Posterior vena cava (tissue), 2 donors: ENCODE results near the gene SUPT16H. TPM values are rescaled to one million over a fixed set of nuclear protein-coding genes. Genes with fewer than 3 reads are reported as not detected.
"Not testable (repeated sequence)": the region's sequence is repeated elsewhere in the genome, so short reads cannot be mapped to it uniquely, and the experiment has no call there.

Experiments used
- DNase-seq: peaks from one replicate; pipeline ENCODE4 v3.0.0-alpha.2; 2020; ENCODE audit warnings: low spot score
- intact Hi-C, 2 donors: fragments of 100-400 bp; cut with DNase I; formaldehyde crosslinking; loops; one replicate each; pipeline versions ENCODE4 v1.14.1 to v1.14.2; 2022 to 2023
- total RNA-seq, 2 donors: library from RNA; stranded (reverse); fragmentation: NEBNext Ultra II Directional; extraction: Animal tissue kit (Norgen Biotek cat#: 25700); gene quantifications; one replicate each; pipeline ENCODE4 v1.2.1, GENCODE V29; 2021
- donor health status: DM: yes; HTN: yes; CAD: no.
- donor health status: DM: yes; HTN: yes; CAD: no.

Gene SUPT16H
- total RNA-seq, 2 donors from 2014 or later: 47.9 to 56.5 TPM

DNA sequence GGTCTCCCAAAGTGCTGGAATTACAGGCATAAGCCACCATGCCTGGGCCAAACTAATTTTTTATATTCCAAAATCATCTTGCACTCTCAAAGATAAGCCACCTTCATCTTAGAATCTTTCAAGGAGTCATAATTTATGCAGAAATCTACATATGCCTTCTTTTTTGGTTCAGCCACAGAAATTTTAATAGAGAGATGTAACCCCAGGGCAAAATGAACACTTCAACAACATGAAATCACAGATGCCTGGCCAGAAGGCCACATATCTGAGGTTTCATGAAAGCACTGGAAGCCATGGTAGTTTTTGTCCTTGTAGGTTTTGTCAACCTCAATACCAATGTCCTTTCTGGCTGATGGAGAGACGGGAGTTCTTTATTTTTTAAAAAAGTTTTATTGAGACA, 9.8 kb downstream of the SUPT16H start:
- no peak for DNase-seq
- intact Hi-C loops: no loop called here

DNA sequence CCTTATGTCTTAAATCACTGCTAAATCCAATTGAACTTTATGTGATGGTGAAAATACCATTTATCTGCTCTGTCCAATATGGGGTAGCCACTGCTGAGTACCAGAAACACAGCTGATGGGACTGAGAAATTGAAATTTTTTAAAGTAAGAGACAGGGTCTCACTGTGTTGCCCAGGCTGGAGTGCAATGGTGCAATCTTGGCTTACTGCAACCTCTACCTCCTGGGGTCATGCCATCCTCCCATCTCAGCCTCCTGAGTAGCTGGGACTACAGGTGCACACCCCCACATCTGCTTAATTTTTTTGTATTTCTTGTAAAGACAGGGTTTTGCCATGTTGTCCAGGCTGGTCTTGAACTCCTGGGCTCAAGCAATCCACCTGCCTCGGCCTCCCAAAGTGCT, 11.0 kb downstream of the SUPT16H start:
- DNase-seq, intact Hi-C loops: not testable (repeated sequence)

GRCh38 chr14:21369949-21370679, 13.7 kb downstream of the SUPT16H start:
- DNase-seq: no peak
- intact Hi-C loops: no loop called here

GRCh38 chr14:21367582-21368144, 16.2 kb downstream of the SUPT16H start:
- DNase-seq: no peak
- intact Hi-C loops: no loop called here

- intact Hi-C loops: no loop called here
- no peak for DNase-seq
Measured at GRCh38 chr14:21356511-21356910, 27.3 kb downstream of the SUPT16H start.

- DNase-seq: no peak
- intact Hi-C loops: no loop called here
Measured at GRCh38 chr14:21352587-21352986, 31.2 kb downstream of the SUPT16H start.

DNA sequence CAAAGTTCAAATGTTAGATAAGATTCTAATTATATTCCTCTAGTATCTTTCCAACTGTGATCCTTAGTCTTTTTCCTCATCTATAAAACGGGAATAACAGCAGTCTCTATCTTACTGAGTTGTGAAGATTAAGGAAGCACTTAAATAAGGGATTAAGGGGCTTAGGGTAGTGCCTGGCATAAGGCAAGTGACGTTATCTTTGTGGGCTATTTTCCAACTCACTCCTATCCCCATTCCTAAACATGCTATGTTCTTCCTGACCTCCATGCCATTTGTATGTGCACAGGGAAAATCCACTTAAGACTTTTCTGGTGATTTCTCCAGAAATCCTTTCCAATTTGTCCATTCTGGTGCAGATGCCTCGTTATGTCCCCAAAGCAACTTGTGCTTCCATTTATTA, 33.3 kb downstream of the SUPT16H start:
- intact Hi-C loops: no loop called here
- no peak for DNase-seq

GRCh38 chr14:21347201-21347600, 36.6 kb downstream of the SUPT16H start:
- intact Hi-C loops: no loop called here
- no peak for DNase-seq

GRCh38 chr14:21346532-21347135, 37.2 kb downstream of the SUPT16H start:
- intact Hi-C loops: no loop called here
- no peak for DNase-seq

DNA sequence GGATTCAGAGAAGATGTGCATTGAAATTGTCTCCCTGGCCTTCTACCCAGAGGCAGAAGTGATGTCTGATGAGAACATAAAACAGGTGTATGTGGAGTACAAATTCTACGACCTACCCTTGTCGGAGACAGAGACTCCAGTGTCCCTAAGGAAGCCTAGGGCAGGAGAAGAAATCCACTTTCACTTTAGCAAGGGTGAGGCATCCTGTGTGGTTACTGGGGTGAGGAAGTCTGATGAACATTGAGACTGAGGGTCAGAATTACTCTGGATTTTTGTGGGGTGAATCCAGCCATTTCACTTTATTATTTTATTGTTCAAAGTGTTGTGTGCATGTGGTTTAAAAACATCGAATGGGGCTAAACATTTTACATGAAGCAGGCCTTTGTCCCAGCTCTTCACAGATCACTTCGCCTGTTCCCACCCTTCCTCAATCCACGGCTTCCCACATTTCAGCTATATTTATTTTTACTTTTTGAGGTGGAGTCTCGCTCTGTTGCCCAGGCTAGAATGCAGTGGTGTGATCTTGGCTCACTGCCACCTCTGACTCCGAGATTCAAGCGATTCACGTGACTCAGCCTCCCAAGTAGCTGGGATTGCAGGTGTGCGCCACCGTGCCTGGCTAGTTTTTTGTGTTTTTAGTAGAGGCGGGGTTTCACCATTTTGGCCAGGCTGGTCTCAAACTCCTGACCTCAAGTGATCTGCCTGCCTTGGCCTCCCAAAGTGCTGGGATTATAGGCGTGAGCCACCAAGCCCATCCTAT, 40.6 kb downstream of the SUPT16H start:
- DNase-seq: no peak
- intact Hi-C loops: no loop called here

GRCh38 chr14:21334202-21334906, 49.5 kb downstream of the SUPT16H start:
- intact Hi-C loops: no loop called here
- DNase-seq: no peak

DNA sequence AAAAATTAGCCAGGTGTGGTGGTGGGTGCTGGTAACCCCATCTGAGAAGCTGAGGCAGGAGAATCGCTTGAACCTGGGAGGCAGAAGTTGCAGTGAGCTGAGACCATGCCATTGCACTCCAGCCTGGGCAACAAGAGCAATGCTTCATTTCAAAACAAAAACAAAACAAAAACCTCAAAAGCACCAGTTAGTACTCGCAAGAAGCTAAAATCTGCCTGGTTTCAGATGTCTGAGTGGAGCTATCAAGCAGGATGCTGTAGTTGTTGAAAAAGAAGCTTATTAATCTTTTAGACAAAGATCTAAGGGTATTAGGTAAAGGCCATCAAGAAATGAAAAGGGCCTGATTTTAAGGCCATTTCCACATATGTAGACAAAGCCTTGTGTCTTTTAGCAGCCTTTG, 50.9 kb downstream of the SUPT16H start:
- intact Hi-C loops: no loop called here

DNA sequence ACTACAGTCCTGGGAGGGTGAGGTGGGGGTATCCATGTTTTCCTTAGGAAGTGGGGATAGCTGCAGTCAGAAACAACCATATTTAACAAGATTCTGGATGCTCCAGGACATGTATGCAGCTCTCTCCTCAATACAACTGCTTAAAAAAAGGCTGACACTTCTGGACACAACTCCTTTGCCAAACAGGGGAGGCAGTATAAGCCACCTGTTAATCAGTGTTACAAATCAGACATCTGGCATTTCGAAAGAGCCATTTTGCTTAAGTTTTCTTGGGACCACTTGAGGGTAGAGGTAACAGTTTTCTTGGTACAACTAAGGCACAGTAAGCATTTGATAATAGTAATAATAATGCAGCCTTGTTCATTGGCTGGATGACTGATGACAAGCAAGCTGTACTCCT, 56.8 kb downstream of the SUPT16H start:
- intact Hi-C loops: no loop called here
- no peak for DNase-seq

More for the DNA sequence above, 50.9 kb downstream of the SUPT16H start:
- DNase-seq: no peak

- intact Hi-C loops: no loop called here
- DNase-seq: no peak
Measured at GRCh38 chr14:21322716-21323115, 61.1 kb downstream of the SUPT16H start.

DNA sequence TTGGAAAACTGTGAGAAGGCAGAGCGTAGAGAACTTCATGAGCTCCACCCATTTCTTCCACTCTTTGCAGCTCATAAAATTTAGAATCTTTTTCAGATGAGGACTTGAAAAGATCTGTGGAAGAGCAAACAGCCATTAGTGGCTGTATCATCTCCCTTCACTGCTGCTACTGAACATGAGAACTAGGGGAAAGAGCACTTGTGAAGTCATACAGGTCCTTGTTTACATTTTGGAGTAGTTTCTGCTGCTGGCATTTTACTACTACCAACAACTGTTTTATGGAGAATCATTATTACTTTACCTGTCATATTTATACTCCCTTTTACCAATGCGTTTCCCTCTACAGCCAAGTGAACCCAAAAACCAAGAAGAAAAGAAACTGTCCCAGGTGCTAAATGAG, 62.9 kb downstream of the SUPT16H start:
- DNase-seq: no peak
- intact Hi-C loops: no loop called here

DNA sequence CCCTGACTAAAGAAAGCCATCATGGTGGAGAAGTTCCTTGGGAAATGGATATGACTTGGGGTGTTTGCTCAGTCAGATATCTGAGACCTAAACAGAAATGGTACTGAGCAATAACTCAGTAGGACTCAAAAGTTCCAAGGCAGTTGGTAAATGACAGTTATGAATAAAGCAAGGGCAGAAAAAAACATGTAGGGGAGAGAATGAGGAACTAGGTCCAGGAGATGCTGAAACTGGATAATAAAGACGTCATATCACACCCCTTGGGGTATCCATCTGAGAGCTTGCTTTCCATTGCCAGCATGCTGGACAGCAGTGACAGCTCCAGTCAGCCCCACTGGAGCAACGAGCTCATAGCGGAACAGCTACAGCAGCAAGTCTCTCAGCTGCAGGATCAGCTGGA, 66.4 kb downstream of the SUPT16H start:
- DNase-seq: no peak
- intact Hi-C loops: loop anchor here in 1 of 2 donors (10.0 kb wide), 1 partner anchor 807 kb away; no protein-coding TSS in a partner anchor

GRCh38 chr14:21313512-21313911, 70.3 kb downstream of the SUPT16H start:
- intact Hi-C loops: loop anchor here in 1 of 2 donors (10.0 kb wide), 1 partner anchor 811 kb away; no protein-coding TSS in a partner anchor
- DNase-seq: no peak

DNA sequence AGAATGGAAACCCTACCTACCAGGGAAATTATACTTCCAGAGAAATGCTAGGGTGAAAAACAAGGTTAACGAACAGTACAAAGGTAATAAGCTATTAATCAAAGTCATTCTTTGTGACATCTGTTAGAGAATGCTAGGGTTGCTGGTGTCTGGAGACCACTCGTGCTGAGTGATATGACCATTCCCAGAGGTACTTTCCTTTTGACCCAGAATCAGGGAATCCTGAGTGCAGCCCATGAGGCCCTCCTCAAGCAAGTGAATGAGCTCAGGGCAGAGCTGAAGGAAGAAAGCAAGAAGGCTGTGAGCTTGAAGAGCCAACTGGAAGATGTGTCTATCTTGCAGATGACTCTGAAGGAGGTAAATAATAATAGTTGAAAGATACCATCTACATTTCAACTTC, 72.2 kb downstream of the SUPT16H start:
- intact Hi-C loops: loop anchor here in 1 of 2 donors (10.0 kb wide), 1 partner anchor 813 kb away; no protein-coding TSS in a partner anchor

GRCh38 chr14:21309956-21310355, 73.9 kb downstream of the SUPT16H start:
- intact Hi-C loops: loop anchor here in 1 of 2 donors (10.0 kb wide), 1 partner anchor 815 kb away; no protein-coding TSS in a partner anchor
- DNase-seq: no peak

More for the DNA sequence above, 72.2 kb downstream of the SUPT16H start:
- DNase-seq: no peak
